Neural progenitor cell (in vitro differentiated cells): ENCODE measurements around the gene PANK4. TPM values are rescaled to one million over a fixed set of nuclear protein-coding genes. Genes with fewer than 3 reads are reported as not detected.

Source experiments
- DNase-seq: peaks from one replicate; pipeline ENCODE4 v3.0.0-alpha.2; 2016; ENCODE audit warnings: low spot score
- H2AFZ ChIP-seq: fragments of 200-600 bp; sonication (generic); replicated peaks from 2 replicates; pipeline ENCODE4 v1.6.1; 2016; ENCODE audit warnings: antibody characterized with exemption
- H3F3A ChIP-seq: fragments of 200-600 bp; sonication (generic); 2 replicates; pipeline ENCODE4 v1.6.1; 2016; ENCODE audit warnings: antibody characterized with exemption, low read depth
- H3K27ac ChIP-seq: fragments of 200-600 bp; sonication (generic); 2 replicates; pipeline ENCODE4 v1.5.1; 2016; ENCODE audit warnings: mild to moderate bottlenecking
- H3K27me3 ChIP-seq: fragments of 200-600 bp; sonication (generic); 2 replicates; pipeline ENCODE4 v1.6.1; 2016; ENCODE audit warnings: mild to moderate bottlenecking, moderate library complexity
- H3K36me3 ChIP-seq: fragments of 200-600 bp; sonication (generic); 2 replicates; pipeline ENCODE4 v1.5.1; 2016
- H3K4me1 ChIP-seq: fragments of 200-600 bp; sonication (generic); 2 replicates; pipeline ENCODE4 v1.6.1; 2016; ENCODE audit warnings: mixed run types
- H3K4me2 ChIP-seq: fragments of 200-600 bp; sonication (generic); 2 replicates; pipeline ENCODE4 v1.6.1; 2016
- H3K4me3 ChIP-seq: fragments of 200-600 bp; sonication (generic); 2 replicates; pipeline ENCODE4 v1.5.1; 2016
- H3K79me2 ChIP-seq: fragments of 200-600 bp; sonication (generic); 2 replicates; pipeline ENCODE4 v1.6.1; 2016; ENCODE audit warnings: low read depth
- H3K9ac ChIP-seq: fragments of 200-600 bp; sonication (generic); 2 replicates; pipeline ENCODE4 v1.6.1; 2016
- H3K9me3 ChIP-seq: fragments of 200-600 bp; sonication (generic); 2 replicates; pipeline ENCODE4 v1.5.1; 2016; ENCODE audit warnings: low read depth
- H4K20me1 ChIP-seq: fragments of 200-600 bp; sonication (generic); 2 replicates; pipeline ENCODE4 v1.6.1; 2016; ENCODE audit warnings: low read depth
- H3K27ac Mint-ChIP-seq: 3 replicates; pipeline ENCODE4 v1.8.0; 2021; ENCODE audit warnings: mixed read lengths
- H3K27me3 Mint-ChIP-seq: 2 replicates; pipeline ENCODE4 v1.8.0; 2022; ENCODE audit warnings: low read depth, mild to moderate bottlenecking, inconsistent platforms, moderate library complexity, mixed read lengths; ENCODE audit not compliant: insufficient read depth
- H3K36me3 Mint-ChIP-seq: 3 replicates; pipeline ENCODE4 v1.8.0; 2021; ENCODE audit warnings: mixed read lengths
- H3K4me1 Mint-ChIP-seq: 3 replicates; pipeline ENCODE4 v1.8.0; 2021; ENCODE audit warnings: mixed read lengths
- H3K4me3 Mint-ChIP-seq: 3 replicates; pipeline ENCODE4 v1.8.0; 2021; ENCODE audit warnings: mild to moderate bottlenecking, moderate library complexity, mixed read lengths
- H3K9me3 Mint-ChIP-seq: 3 replicates; pipeline ENCODE4 v1.8.0; 2020; ENCODE audit warnings: mixed read lengths
- CTCF ChIP-seq: fragments of 200-600 bp; sonication (generic); IDR thresholded peaks from 2 replicates; pipeline ENCODE4 v1.5.1; 2017; ENCODE audit warnings: antibody characterized with exemption, mild to moderate bottlenecking
- EZH2 ChIP-seq: fragments of 200-600 bp; sonication (generic); IDR thresholded peaks from 2 replicates; pipeline ENCODE4 v1.6.1; 2017; ENCODE audit warnings: antibody characterized with exemption, mild to moderate bottlenecking, moderate library complexity
- EZH2phosphoT487 ChIP-seq: fragments of 200-600 bp; sonication (generic); IDR thresholded peaks from 2 replicates; pipeline ENCODE4 v1.6.1; 2017; ENCODE audit warnings: antibody characterized with exemption
- total RNA-seq: library from RNA; depleted of rRNA; stranded (reverse); fragments of >200 nt; gene quantifications from 2 replicates; pipeline ENCODE4 v1.2.3, GENCODE V29; 2015; ENCODE audit warnings: low replicate concordance

The PANK4 gene
- total RNA-seq, 1 donor from 2014 or later, result 30.6 TPM

GRCh38 chr1:2502210-2502609 is 24.2 kb downstream of the PANK4 start:
- Histone ChIP-seq H3K9ac (no peak overlapping the region), H4K20me1 (peaks cover 29% of the 10 kb centered on the region), H3F3A (no peaks in the 10 kb centered on the region), H3K4me2 (no peak overlapping the region), H3K4me1 (no peaks in the 10 kb centered on the region), H3K36me3 (no peaks in the 10 kb centered on the region), H3K27me3 (no peaks in the 10 kb centered on the region), H2AFZ (no peak overlapping the region), H3K9me3 (no peaks in the 10 kb centered on the region), H3K79me2 (no peaks in the 10 kb centered on the region), H3K27ac (no peak overlapping the region), H3K4me3 (no peak overlapping the region)
- no peak for DNase-seq
- Mint-ChIP-seq H3K27ac (no peak overlapping the region), H3K9me3 (no peaks in the 10 kb centered on the region), H3K4me1 (peaks cover 3% of the 10 kb centered on the region), H3K36me3 (no peaks in the 10 kb centered on the region), H3K27me3 (peaks cover 2% of the 10 kb centered on the region), H3K4me3 (no peak overlapping the region)
- TF ChIP-seq EZH2phosphoT487 (no peak), CTCF (no peak), EZH2 (no peak)

- Mint-ChIP-seq H3K36me3 (no peaks in the 10 kb centered on the region), H3K4me1 (peaks cover 3% of the 10 kb centered on the region), H3K27me3 (peaks cover 2% of the 10 kb centered on the region), H3K9me3 (no peaks in the 10 kb centered on the region), H3K27ac (no peak overlapping the region), H3K4me3 (no peak overlapping the region)
- Histone ChIP-seq H3K4me2 (no peak overlapping the region), H3K9ac (no peak overlapping the region), H3K27ac (no peak overlapping the region), H3K36me3 (no peaks in the 10 kb centered on the region), H3K9me3 (no peaks in the 10 kb centered on the region), H3F3A (no peaks in the 10 kb centered on the region), H3K79me2 (no peaks in the 10 kb centered on the region), H3K27me3 (no peaks in the 10 kb centered on the region), H2AFZ (no peak overlapping the region), H4K20me1 (peaks cover 25% of the 10 kb centered on the region), H3K4me1 (no peaks in the 10 kb centered on the region), H3K4me3 (no peak overlapping the region)
- no peak for DNase-seq
- TF ChIP-seq EZH2 (no peak), EZH2phosphoT487 (no peak), CTCF (no peak)
Observed at GRCh38 chr1:2501820-2502119, 24.6 kb downstream of the PANK4 start.

GRCh38 chr1:2501041-2501819 is 25.2 kb downstream of the PANK4 start:
- H3K36me3 ChIP-seq, result no peaks in the 10 kb centered on the region
- Mint-ChIP-seq H3K9me3 (no peaks in the 10 kb centered on the region), H3K4me3 (no peak overlapping the region), H3K27ac (no peak overlapping the region), H3K36me3 (no peaks in the 10 kb centered on the region), H3K27me3 (no peaks in the 10 kb centered on the region), H3K4me1 (peaks cover 3% of the 10 kb centered on the region)
- no peak overlapping the region for H3K27ac ChIP-seq
- no peaks in the 10 kb centered on the region for H3F3A ChIP-seq
- no peaks in the 10 kb centered on the region for H3K79me2 ChIP-seq
- H3K9me3 ChIP-seq, result no peaks in the 10 kb centered on the region
- DNase-seq, result no peak
- no peak overlapping the region for H3K4me2 ChIP-seq
- H3K9ac ChIP-seq, result no peak overlapping the region
- H3K4me3 ChIP-seq, result no peak overlapping the region
- H3K4me1 ChIP-seq, result no peaks in the 10 kb centered on the region
- peaks cover 19% of the 10 kb centered on the region for H4K20me1 ChIP-seq
- H2AFZ ChIP-seq, result no peak overlapping the region
- TF ChIP-seq EZH2phosphoT487 (no peak), CTCF (no peak), EZH2 (no peak)
- H3K27me3 ChIP-seq, result no peaks in the 10 kb centered on the region
